Fibroblast of mammary gland (primary cell): Measurements from ENCODE around the gene GAPVD1.

Experiments used
- DNase-seq: peaks from one replicate; pipeline ENCODE4 v3.0.0-alpha.2; 2010; ENCODE audit warnings: low read depth
- H3K4me3 ChIP-seq: 2 replicates; pipeline ENCODE4 v1.5.1; 2011; ENCODE audit warnings: low read depth, mild to moderate bottlenecking, low read length, moderate library complexity; ENCODE audit not compliant: control insufficient read depth
- CTCF ChIP-seq: conservative IDR thresholded peaks from 2 replicates; pipeline ENCODE4 v1.5.1; 2011; ENCODE audit warnings: low read depth, low read length, inconsistent platforms; ENCODE audit not compliant: control insufficient read depth, insufficient read depth

The GAPVD1 gene

GRCh38 chr9:125241000-125241862, 20.4 kb upstream of the GAPVD1 start, which contains the start of gene HSPA5:
TSS of gene HSPA5 (minus strand) at chr9:125241343. CDS start at chr9:125241126, 217 bp downstream.
- peak; percentile 99 for DNase-seq
- peak within 1 kb of the TSS; percentile 98 for H3K4me3 ChIP-seq
- no peak for TF ChIP-seq CTCF

DNA sequence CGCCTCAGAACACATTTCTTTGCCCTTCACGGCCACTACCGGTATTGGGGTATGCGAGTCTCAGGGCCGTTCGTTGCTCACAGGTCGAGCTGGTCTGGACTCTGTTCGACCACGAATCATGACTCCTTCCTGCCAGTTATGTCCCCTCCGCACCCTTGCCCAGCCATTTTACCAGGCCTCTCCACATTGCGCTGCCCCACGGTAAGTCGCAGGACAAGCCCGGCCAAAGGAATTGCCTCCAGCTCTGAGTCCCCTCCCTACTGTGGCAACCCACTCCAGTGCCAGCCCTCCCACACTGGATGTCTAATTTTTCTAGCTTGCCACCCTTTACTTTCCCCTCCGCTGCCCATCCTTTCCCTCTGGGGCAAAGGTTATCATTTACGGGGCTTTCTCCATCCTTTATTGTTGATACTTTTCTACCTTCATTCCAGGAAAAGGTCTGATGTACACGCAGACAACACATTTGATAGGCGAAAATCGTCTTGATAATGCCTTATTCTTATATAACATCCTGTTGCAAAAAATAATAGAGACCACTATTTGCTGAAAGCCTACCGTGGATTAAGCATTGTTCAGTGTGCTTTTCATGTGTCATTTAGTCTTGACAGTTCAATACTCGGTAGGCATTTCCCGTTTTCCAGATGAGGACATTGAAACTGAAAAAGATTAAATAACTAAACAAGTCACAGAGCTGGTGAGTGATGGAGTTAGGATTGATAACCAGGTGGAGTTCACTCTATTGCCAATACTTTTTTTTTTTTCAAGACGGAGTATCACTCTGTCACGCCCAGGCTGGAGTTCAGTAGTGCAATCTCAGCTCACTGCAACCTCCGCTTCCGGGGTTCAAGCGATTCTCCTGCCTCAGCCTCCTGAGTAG, 19.5 kb upstream of the GAPVD1 start:
- DNase-seq, result no peak

GRCh38 chr9:125243792-125244260, 17.8 kb upstream of the GAPVD1 start:
- DNase-seq, result no peak
- no peak overlapping the region for H3K4me3 ChIP-seq
- TF ChIP-seq CTCF, result no peak

More for the DNA sequence above, 19.5 kb upstream of the GAPVD1 start:
- no peak for TF ChIP-seq CTCF
- peak overlapping the region; percentile 73 for H3K4me3 ChIP-seq

DNA sequence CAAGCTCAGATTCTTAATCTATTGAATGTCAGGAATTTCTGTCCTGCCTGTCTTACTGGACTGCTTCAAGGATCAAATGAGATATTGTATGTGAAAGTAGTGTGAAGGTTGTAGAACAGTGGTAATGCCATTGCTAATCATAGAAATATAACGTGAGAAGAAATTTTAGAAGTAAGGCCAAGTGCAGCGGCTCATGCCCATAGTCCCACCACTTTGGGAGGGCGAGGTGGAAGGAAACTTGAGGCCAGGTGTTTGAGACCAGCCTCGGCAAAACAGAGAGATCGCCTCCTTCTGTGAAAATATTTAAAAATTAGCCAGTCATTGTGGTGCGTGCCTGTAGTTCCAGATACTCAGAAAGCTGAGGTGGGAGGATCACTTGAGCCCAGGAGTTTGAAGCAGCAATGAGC, 15.4 kb upstream of the GAPVD1 start:
- no peak overlapping the region for H3K4me3 ChIP-seq
- no peak for DNase-seq
- TF ChIP-seq CTCF, result no peak

DNA sequence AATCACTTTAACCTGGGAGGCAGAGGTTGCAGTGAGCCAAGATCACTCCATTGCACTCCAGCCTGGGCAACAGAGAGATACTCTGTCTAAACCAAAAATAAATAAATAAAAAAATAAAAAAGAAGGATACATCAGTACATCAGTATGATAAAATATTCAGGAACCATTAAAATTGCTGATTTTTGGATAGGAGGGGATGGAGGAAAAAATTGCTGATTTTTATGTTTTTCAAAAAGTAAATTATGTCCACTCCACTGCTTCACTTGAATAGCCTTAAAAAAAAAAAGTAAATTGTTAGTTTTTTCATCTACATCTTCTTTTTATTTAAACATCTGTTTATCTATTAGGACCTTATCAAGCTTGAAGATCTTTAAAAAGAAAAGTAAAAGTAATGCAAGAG, 7.4 kb upstream of the GAPVD1 start:
- no peak for TF ChIP-seq CTCF
- no peak overlapping the region for H3K4me3 ChIP-seq
- DNase-seq, result no peak

DNA sequence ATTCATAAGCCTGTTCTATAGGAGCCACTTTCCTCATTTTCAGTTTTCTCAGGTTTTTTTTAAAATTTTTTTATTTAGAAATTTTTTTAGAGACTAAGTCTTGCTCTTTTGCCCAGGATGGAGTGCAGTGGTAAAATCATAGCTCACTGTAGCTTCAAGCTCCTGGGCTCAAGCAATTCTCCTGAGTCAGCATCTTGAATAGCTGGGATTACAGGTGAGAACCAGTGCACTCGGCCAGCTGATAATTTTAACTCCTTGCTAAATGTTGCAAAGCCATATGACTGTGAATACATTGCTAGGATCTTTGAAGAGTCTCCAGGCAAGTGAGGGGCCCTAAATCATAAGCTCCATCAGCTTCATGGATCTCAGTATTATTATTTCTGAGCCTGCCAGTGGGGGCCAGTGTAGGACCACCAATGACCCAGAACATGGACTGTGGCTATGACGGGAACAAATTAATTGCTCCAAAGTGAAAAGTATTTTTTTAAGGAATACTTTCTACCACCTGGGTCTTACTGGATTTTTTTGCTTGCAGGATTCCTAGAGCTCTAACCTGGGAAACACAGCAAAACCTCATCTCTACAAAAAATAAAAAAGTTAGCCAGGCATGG, 5.7 kb upstream of the GAPVD1 start:
- no peak overlapping the region for H3K4me3 ChIP-seq
- no peak for DNase-seq
- TF ChIP-seq CTCF, result peak; percentile 31
